ENCODE results near the gene DOCK1.

DOCK1 gene

GRCh38 chr10:126949161-126949503 lies 43.9 kb downstream of the DOCK1 start:
- TF ChIP-seq GATA3 (IDR thresholded peaks at IDR 0.05; ENCODE audit: low read depth, low read length): no peak
- no peak for TF ChIP-seq GATA2 (IDR thresholded peaks at IDR 0.05; ENCODE audit: low read depth, low read length)

GRCh38 chr10:126950401-126951105 lies 45.3 kb downstream of the DOCK1 start:
- TF ChIP-seq GATA2 (IDR thresholded peaks at IDR 0.05; ENCODE audit: low read depth, low read length) (no peak), GATA3 (IDR thresholded peaks at IDR 0.05; ENCODE audit: low read depth, low read length) (no peak)

- no peak for TF ChIP-seq GATA2 (IDR thresholded peaks at IDR 0.05; ENCODE audit: low read depth, low read length)
These were observed 48.7 kb downstream of the DOCK1 start for GRCh38 chr10:126953886-126954285.

GRCh38 chr10:126955396-126955795 lies 50.2 kb downstream of the DOCK1 start:
- no peak for TF ChIP-seq GATA3 (IDR thresholded peaks at IDR 0.05; ENCODE audit: low read depth, low read length)
- TF ChIP-seq GATA2 (IDR thresholded peaks at IDR 0.05; ENCODE audit: low read depth, low read length): no peak

GRCh38 chr10:126955934-126956711 lies 50.9 kb downstream of the DOCK1 start:
- no peak for TF ChIP-seq GATA2 (IDR thresholded peaks at IDR 0.05; ENCODE audit: low read depth, low read length)
- no peak for TF ChIP-seq GATA3 (IDR thresholded peaks at IDR 0.05; ENCODE audit: low read depth, low read length)

- TF ChIP-seq GATA3 (IDR thresholded peaks at IDR 0.05; ENCODE audit: low read depth, low read length) (no peak), GATA2 (IDR thresholded peaks at IDR 0.05; ENCODE audit: low read depth, low read length) (no peak)
These were observed 51.5 kb downstream of the DOCK1 start for GRCh38 chr10:126956712-126957108.

GRCh38 chr10:126957111-126957510 lies 51.9 kb downstream of the DOCK1 start:
- TF ChIP-seq GATA3 (IDR thresholded peaks at IDR 0.05; ENCODE audit: low read depth, low read length) (no peak), GATA2 (IDR thresholded peaks at IDR 0.05; ENCODE audit: low read depth, low read length) (no peak)

- TF ChIP-seq GATA2 (IDR thresholded peaks at IDR 0.05; ENCODE audit: low read depth, low read length): no peak
- TF ChIP-seq GATA3 (IDR thresholded peaks at IDR 0.05; ENCODE audit: low read depth, low read length): no peak
These were observed 54.2 kb downstream of the DOCK1 start for GRCh38 chr10:126959431-126959830.

- TF ChIP-seq GATA2 (IDR thresholded peaks at IDR 0.05; ENCODE audit: low read depth, low read length) (no peak), GATA3 (IDR thresholded peaks at IDR 0.05; ENCODE audit: low read depth, low read length) (no peak)
These were observed 54.9 kb downstream of the DOCK1 start for GRCh38 chr10:126959906-126960685.

- TF ChIP-seq GATA2 (IDR thresholded peaks at IDR 0.05; ENCODE audit: low read depth, low read length): no peak
- TF ChIP-seq GATA3 (IDR thresholded peaks at IDR 0.05; ENCODE audit: low read depth, low read length): no peak
These were observed 58.1 kb downstream of the DOCK1 start for GRCh38 chr10:126963354-126963753.

- TF ChIP-seq GATA3 (IDR thresholded peaks at IDR 0.05; ENCODE audit: low read depth, low read length): no peak
- no peak for TF ChIP-seq GATA2 (IDR thresholded peaks at IDR 0.05; ENCODE audit: low read depth, low read length)
These were observed 59.0 kb downstream of the DOCK1 start for GRCh38 chr10:126964190-126964589.

GRCh38 chr10:126966938-126967337 lies 61.7 kb downstream of the DOCK1 start:
- TF ChIP-seq GATA2 (IDR thresholded peaks at IDR 0.05; ENCODE audit: low read depth, low read length) (no peak), GATA3 (IDR thresholded peaks at IDR 0.05; ENCODE audit: low read depth, low read length) (no peak)

GRCh38 chr10:126969310-126969709 lies 64.1 kb downstream of the DOCK1 start:
- TF ChIP-seq GATA2 (IDR thresholded peaks at IDR 0.05; ENCODE audit: low read depth, low read length) (no peak), GATA3 (IDR thresholded peaks at IDR 0.05; ENCODE audit: low read depth, low read length) (no peak)

GRCh38 chr10:126972635-126973414 lies 67.6 kb downstream of the DOCK1 start:
- TF ChIP-seq GATA2 (IDR thresholded peaks at IDR 0.05; ENCODE audit: low read depth, low read length) (no peak), GATA3 (IDR thresholded peaks at IDR 0.05; ENCODE audit: low read depth, low read length) (no peak)
